Parathyroid adenoma (tissue), 2 donors: ENCODE data around the gene PACRG.

Experiments used
- H2AFZ ChIP-seq: fragments of 300-600 bp; sonication (generic); one replicate; pipeline ENCODE4 v1.7.0; 2017; ENCODE audit warnings: antibody characterized with exemption, mild to moderate bottlenecking
- H3K27ac ChIP-seq: fragments of 300-600 bp; sonication (generic); one replicate; pipeline ENCODE4 v1.7.0; 2017
- H3K27me3 ChIP-seq: fragments of 300-600 bp; sonication (generic); one replicate; pipeline ENCODE4 v1.7.0; 2017; ENCODE audit warnings: low read length; ENCODE audit not compliant: control insufficient read depth, insufficient read depth
- H3K36me3 ChIP-seq: fragments of 300-600 bp; sonication (generic); one replicate; pipeline ENCODE4 v1.7.0; 2017; ENCODE audit warnings: low read length; ENCODE audit not compliant: control insufficient read depth, insufficient read depth
- H3K4me1 ChIP-seq: fragments of 300-600 bp; sonication (generic); one replicate; pipeline ENCODE4 v1.7.0; 2017; ENCODE audit warnings: control low read depth
- H3K4me2 ChIP-seq: fragments of 300-600 bp; sonication (generic); one replicate; pipeline ENCODE4 v1.7.0; 2017; ENCODE audit warnings: low read length
- H3K4me3 ChIP-seq: fragments of 300-600 bp; sonication (generic); one replicate; pipeline ENCODE4 v1.7.0; 2017; ENCODE audit warnings: low read depth, low read length
- H3K79me2 ChIP-seq: fragments of 300-600 bp; sonication (generic); one replicate; pipeline ENCODE4 v1.7.0; 2017; ENCODE audit warnings: control low read depth
- H3K9ac ChIP-seq: fragments of 300-600 bp; sonication (generic); one replicate; pipeline ENCODE4 v1.7.0; 2017; ENCODE audit warnings: mild to moderate bottlenecking
- H3K9me3 ChIP-seq: fragments of 300-600 bp; sonication (generic); one replicate; pipeline ENCODE4 v1.7.0; 2017; ENCODE audit warnings: low read length; ENCODE audit not compliant: control insufficient read depth
- CTCF ChIP-seq: fragments of 300-600 bp; sonication (generic); IDR thresholded peaks from one replicate; pipeline ENCODE4 v1.7.0; 2017; ENCODE audit warnings: antibody characterized with exemption, mild to moderate bottlenecking
- donor health status: primary hyperparathyroidism.

PACRG gene

GRCh38 chr6:163296835-163297519, 569.2 kb downstream of the PACRG start:
- Histone ChIP-seq H3K36me3 (no peaks in the 10 kb centered on the region), H3K27ac (no peak overlapping the region), H3K27me3 (no peaks in the 10 kb centered on the region), H2AFZ (no peak overlapping the region), H3K4me3 (no peak overlapping the region), H3K4me1 (peaks cover 6% of the 10 kb centered on the region), H3K79me2 (no peaks in the 10 kb centered on the region), H3K9ac (no peak overlapping the region), H3K9me3 (no peaks in the 10 kb centered on the region), H3K4me2 (peak overlapping the region; percentile 23)
- no peak for TF ChIP-seq CTCF

GRCh38 chr6:163298079-163298830, 570.5 kb downstream of the PACRG start:
- Histone ChIP-seq H2AFZ (peak overlapping the region; percentile 21), H3K27ac (no peak overlapping the region), H3K79me2 (no peaks in the 10 kb centered on the region), H3K36me3 (no peaks in the 10 kb centered on the region), H3K4me3 (no peak overlapping the region), H3K4me2 (no peak overlapping the region), H3K9ac (no peak overlapping the region), H3K9me3 (no peaks in the 10 kb centered on the region), H3K4me1 (peaks cover 6% of the 10 kb centered on the region), H3K27me3 (no peaks in the 10 kb centered on the region)
- no peak for TF ChIP-seq CTCF

- Histone ChIP-seq H3K9me3 (no peaks in the 10 kb centered on the region), H3K27ac (no peak overlapping the region), H3K27me3 (no peaks in the 10 kb centered on the region), H3K4me2 (no peak overlapping the region), H3K79me2 (no peaks in the 10 kb centered on the region), H2AFZ (no peak overlapping the region), H3K4me1 (peaks cover 6% of the 10 kb centered on the region), H3K4me3 (no peak overlapping the region), H3K36me3 (no peaks in the 10 kb centered on the region), H3K9ac (no peak overlapping the region)
- no peak for TF ChIP-seq CTCF
Measured at GRCh38 chr6:163300838-163301237, 573.1 kb downstream of the PACRG start.

- TF ChIP-seq CTCF = no peak
- Histone ChIP-seq H3K4me2 (no peak overlapping the region), H3K9me3 (no peaks in the 10 kb centered on the region), H3K27ac (no peak overlapping the region), H3K27me3 (no peaks in the 10 kb centered on the region), H3K9ac (no peak overlapping the region), H3K4me1 (peaks cover 6% of the 10 kb centered on the region), H3K4me3 (no peak overlapping the region), H2AFZ (no peak overlapping the region), H3K79me2 (no peaks in the 10 kb centered on the region), H3K36me3 (no peaks in the 10 kb centered on the region)
Measured at GRCh38 chr6:163301726-163302635, 574.2 kb downstream of the PACRG start.
